Stimulated activated CD4-positive, alpha-beta T cell treated with anti-CD3 and anti-CD28 coated beads, Interleukin-2, amount 100 ng/mL, for 4 hours (primary cell): ENCODE measurements around the gene ZNF202.
"Not testable (repeated sequence)": the region's sequence is repeated elsewhere in the genome, so short reads cannot be mapped to it uniquely, and the experiment has no call there.

Experiments
- DNase-seq: peaks from one replicate; pipeline ENCODE4 v3.0.0-alpha.2; 2020; ENCODE audit warnings: low read depth

Gene ZNF202

GRCh38 chr11:123741159-123742030 is at the start of gene ZNF202:
Gene ZNF202, minus strand, starts transcription at chr11:123741660. Its CDS starts 10,772 bp downstream, at chr11:123730888.
- peak; percentile 87 for DNase-seq

GRCh38 chr11:123783536-123783935 is 42.1 kb upstream of the ZNF202 start:
- no peak for DNase-seq

- DNase-seq, result no peak
Measured at GRCh38 chr11:123778511-123778910, 37.1 kb upstream of the ZNF202 start.

- no peak for DNase-seq
Measured at GRCh38 chr11:123775715-123776549, 34.5 kb upstream of the ZNF202 start.

GRCh38 chr11:123775289-123775688 is 33.8 kb upstream of the ZNF202 start:
- no peak for DNase-seq

- no peak for DNase-seq
Measured at GRCh38 chr11:123773959-123774358, 32.5 kb upstream of the ZNF202 start.

- DNase-seq, result no peak
Measured at GRCh38 chr11:123773026-123773425, 31.6 kb upstream of the ZNF202 start.

GRCh38 chr11:123771664-123772063 is 30.2 kb upstream of the ZNF202 start:
- DNase-seq, result no peak

- no peak for DNase-seq
Measured at GRCh38 chr11:123770712-123771111, 29.3 kb upstream of the ZNF202 start.

GRCh38 chr11:123765601-123766000 is 24.1 kb upstream of the ZNF202 start:
- no peak for DNase-seq

GRCh38 chr11:123762422-123762821 is 21.0 kb upstream of the ZNF202 start:
- no peak for DNase-seq

- no peak for DNase-seq
Measured at GRCh38 chr11:123760894-123761293, 19.4 kb upstream of the ZNF202 start.

- DNase-seq, result no peak
Measured at GRCh38 chr11:123757976-123758375, 16.5 kb upstream of the ZNF202 start.

- no peak for DNase-seq
Measured at GRCh38 chr11:123755813-123756212, 14.4 kb upstream of the ZNF202 start.

- no peak for DNase-seq
Measured at GRCh38 chr11:123755344-123755743, 13.9 kb upstream of the ZNF202 start.

GRCh38 chr11:123754101-123754568 is 12.7 kb upstream of the ZNF202 start, which contains the start of gene OR6X1:
Gene OR6X1, minus strand, starts transcription at chr11:123754518. Its CDS starts 0 bp downstream, at chr11:123754518.
- DNase-seq, result no peak

GRCh38 chr11:123753110-123753509 is 11.7 kb upstream of the ZNF202 start:
- no peak for DNase-seq

- DNase-seq, result no peak
Measured at GRCh38 chr11:123751781-123752180, 10.3 kb upstream of the ZNF202 start.

- not testable (repeated sequence) for DNase-seq
Measured at GRCh38 chr11:123748349-123748748, 6.9 kb upstream of the ZNF202 start.

- no peak for DNase-seq
Measured at GRCh38 chr11:123745764-123746451, 4.4 kb upstream of the ZNF202 start.

- no peak for DNase-seq
Measured at GRCh38 chr11:123742724-123743120, 1.3 kb upstream of the ZNF202 start.
